Spleen (tissue), 11 donors: ENCODE measurements around the gene RTP2. TPM values are rescaled to one million over a fixed set of nuclear protein-coding genes. Genes with fewer than 3 reads are reported as not detected.
A peak's percentile ranks its signal among the peaks of the same experiment; 100 is the strongest.

Source experiments
- DNase-seq: peaks from one replicate; pipeline ENCODE4 v3.0.0-alpha.2; 2020
- H3K27ac ChIP-seq, 8 donors: fragments of 200-600 bp; sonication (generic) in 7 of 8; 1 replicate in 4 of 8; 2 replicates in 4 of 8; pipeline versions ENCODE4 v1.5.0 to v1.8.0; 2016 to 2021; ENCODE audit warnings: inconsistent platforms in 4 of 8, mild to moderate bottlenecking in 4 of 8, moderate library complexity in 1 of 8
- H3K27me3 ChIP-seq, 7 donors: fragments of 200-600 bp; sonication (generic) in 6 of 7; replicated peaks in 1 of 7; 1 replicate in 4 of 7; 2 replicates in 3 of 7; pipeline versions ENCODE4 v1.5.0 to v1.8.0; 2016 to 2021; ENCODE audit warnings: inconsistent platforms in 3 of 7, mild to moderate bottlenecking in 1 of 7
- H3K36me3 ChIP-seq, 6 donors: fragments of 200-600 bp; sonication (generic) in 5 of 6; 1 replicate in 4 of 6; 2 replicates in 2 of 6; pipeline versions ENCODE4 v1.5.0 to v1.8.0; 2016 to 2021; ENCODE audit warnings: inconsistent platforms in 2 of 6
- H3K4me1 ChIP-seq, 6 donors: fragments of 200-600 bp; sonication (generic) in 5 of 6; 1 replicate in 3 of 6; 2 replicates in 3 of 6; pipeline versions ENCODE4 v1.5.0 to v1.8.0; 2016 to 2021; ENCODE audit warnings: inconsistent platforms in 3 of 6
- H3K4me3 ChIP-seq, 8 donors: fragments of 200-600 bp; sonication (generic) in 7 of 8; 1 replicate in 4 of 8; 2 replicates in 4 of 8; pipeline versions ENCODE4 v1.5.0 to v1.8.0; 2016 to 2021; ENCODE audit warnings: inconsistent platforms in 4 of 8, mild to moderate bottlenecking in 4 of 8, moderate library complexity in 2 of 8
- H3K9me3 ChIP-seq, 8 donors: fragments of 200-600 bp; sonication (generic) in 7 of 8; 1 replicate in 4 of 8; 2 replicates in 4 of 8; pipeline versions ENCODE4 v1.5.0 to v1.8.0; 2016 to 2021; ENCODE audit warnings: inconsistent platforms in 4 of 8
- CTCF ChIP-seq, 11 experiments: fragments of 200-600 bp in 7 of 11; fragments of 450-650 bp in 4 of 11; sonication (generic) in 4 of 11; IDR thresholded peaks in 8 of 11; conservative IDR thresholded peaks in 3 of 11; 1 replicate in 7 of 11; 2 replicates in 4 of 11; pipeline versions ENCODE4 v1.4.0 to v1.8.0; 2016 to 2021; ENCODE audit warnings: antibody characterized with exemption in 11 of 11, inconsistent platforms in 4 of 11, mild to moderate bottlenecking in 1 of 11
- POLR2A ChIP-seq, 3 donors: fragments of 450-650 bp; IDR thresholded peaks; one replicate each; pipeline ENCODE4 v1.5.1; 2017; ENCODE audit warnings: antibody characterized with exemption in 3 of 3, mild to moderate bottlenecking in 1 of 3
- POLR2AphosphoS5 ChIP-seq, 3 donors: sonication (generic); formaldehyde crosslinking; IDR thresholded peaks; one replicate each; pipeline ENCODE4 v1.5.1; 2017; ENCODE audit warnings: antibody characterized with exemption in 3 of 3
- WGBS, 5 donors: extraction: QIAGEN DNeasy Blood & Tissue Kit in 3 of 5; methylation state at CpG; one replicate each; pipeline versions ENCODE4 v1.1.5 to v1.1.7; 2013 to 2018; 5-methylcytosine and 5-hydroxymethylcytosine counted together
- intact Hi-C: fragments of 100-400 bp; cut with DNase I; formaldehyde crosslinking; loops from one replicate; pipeline ENCODE4 v1.15.0; 2023; ENCODE audit warnings: low total_unique reads
- polyA plus RNA-seq, 3 donors: library from polyadenylated mRNA; stranded (reverse); fragments of 200-250 nt; gene quantifications; one replicate each; pipeline ENCODE4 v1.2.1, GENCODE V29; 2013
- total RNA-seq, 7 donors: library from RNA; depleted of rRNA in 3 of 7; stranded (reverse); fragments of >200 nt in 3 of 7; fragmentation: NEBNext Ultra II Directional in 4 of 7; extraction: Animal tissue kit (Norgen Biotek cat#: 25700) in 4 of 7; gene quantifications; one replicate each; pipeline versions ENCODE4 v1.1.0 to v1.2.1, GENCODE V29; 2016 to 2021
- donor health status: healthy with polysubstance abuse.
- donor health status: DM: no; HTN: no; CAD: no; lungs with moderate emphysema.
- donor health status: DM: no; HTN: no; CAD: no.
- donor health status: Bipolar disorder and iron deficiency.
- donor health status: healthy.
- donor health status: DM: no; HTN: no; CAD: no.
- donor health status: DM: yes; HTN: yes; CAD: no.

The RTP2 gene
- total and polyA plus RNA-seq, 10 donors, result not detected

- H3K36me3 ChIP-seq, result peaks cover 0 to 29% (median 14%) of the 10 kb centered on the region in 6 donors
- DNase-seq, result no peak
- H3K4me3 ChIP-seq, result peak overlapping the region; percentile 51 to 84 (median 64)
- TF ChIP-seq POLR2AphosphoS5 (IDR thresholded peaks at IDR 0.05) (peak in 1 of 3 donors; percentile 12), CTCF (IDR thresholded peaks at IDR 0.05 in 8 of 11, conservative IDR thresholded peaks at IDR 0.05 in 3 of 11) (peak in 1 of 11 experiments; percentile 2), POLR2A (IDR thresholded peaks at IDR 0.05) (no peak)
- WGBS, 5 donors, result 0 to 1% (median 0%) methylated on average over 7 of the region's 7 CpGs
- no peaks in the 10 kb centered on the region for H3K9me3 ChIP-seq
- peak overlapping the region; percentile 79 to 99 (median 99) for H3K27ac ChIP-seq
- intact Hi-C loops, result loop anchor here (2.0 kb wide), 1 partner anchor 1217 kb away; no protein-coding TSS in a partner anchor
- peaks cover 12 to 87% (median 59%) of the 10 kb centered on the region in 6 donors for H3K4me1 ChIP-seq
- H3K27me3 ChIP-seq, result no peaks in the 10 kb centered on the region
These were observed 35.6 kb upstream of the RTP2 start for GRCh38 chr3:187738071-187738330.

GRCh38 chr3:187737368-187738070 lies 35.2 kb upstream of the RTP2 start:
- H3K4me3 ChIP-seq, result peak overlapping the region; percentile 51 to 84 (median 64)
- WGBS, 5 donors, result 1 to 5% (median 3%) methylated on average over 36 to 41 of the region's 41 CpGs
- no peaks in the 10 kb centered on the region for H3K9me3 ChIP-seq
- peak; percentile 91 for DNase-seq
- peak; percentile 57 to 89 (median 73) for TF ChIP-seq POLR2AphosphoS5 (IDR thresholded peaks at IDR 0.05)
- peak in 2 of 11 experiments; percentile 7 to 27 for TF ChIP-seq CTCF (IDR thresholded peaks at IDR 0.05 in 8 of 11, conservative IDR thresholded peaks at IDR 0.05 in 3 of 11)
- no peak for TF ChIP-seq POLR2A (IDR thresholded peaks at IDR 0.05)
- intact Hi-C loops, result loop anchor here (2.0 kb wide), 1 partner anchor 1217 kb away; no protein-coding TSS in a partner anchor
- peaks cover 10 to 82% (median 54%) of the 10 kb centered on the region in 6 donors for H3K4me1 ChIP-seq
- no peaks in the 10 kb centered on the region for H3K27me3 ChIP-seq
- H3K36me3 ChIP-seq, result peaks cover 0 to 34% (median 17%) of the 10 kb centered on the region in 6 donors
- peak overlapping the region; percentile 79 to 99 (median 99) for H3K27ac ChIP-seq

GRCh38 chr3:187737006-187737367 lies 34.6 kb upstream of the RTP2 start:
- peak overlapping the region in 5 of 8 donors; percentile 51 to 84 (median 63) for H3K4me3 ChIP-seq
- WGBS, 5 donors, result 45 to 59% (median 54%) methylated on average over 4 of the region's 4 CpGs
- peaks cover 6 to 77% (median 49%) of the 10 kb centered on the region in 6 donors for H3K4me1 ChIP-seq
- peaks cover 0 to 39% (median 23%) of the 10 kb centered on the region in 6 donors for H3K36me3 ChIP-seq
- TF ChIP-seq POLR2A (IDR thresholded peaks at IDR 0.05), result no peak
- peak in 1 of 11 experiments; percentile 17 for TF ChIP-seq CTCF (IDR thresholded peaks at IDR 0.05 in 8 of 11, conservative IDR thresholded peaks at IDR 0.05 in 3 of 11)
- no peak for DNase-seq
- peak overlapping the region in 7 of 8 donors; percentile 97 to 99 (median 99) for H3K27ac ChIP-seq
- intact Hi-C loops, result no loop called here
- no peaks in the 10 kb centered on the region for H3K9me3 ChIP-seq
- H3K27me3 ChIP-seq, result no peaks in the 10 kb centered on the region

- Histone ChIP-seq H3K36me3 (peaks cover 0 to 45% (median 28%) of the 10 kb centered on the region in 6 donors), H3K4me1 (peaks cover 5 to 72% (median 45%) of the 10 kb centered on the region in 6 donors), H3K4me3 (peak overlapping the region in 2 of 8 donors; percentile 61 to 84), H3K27me3 (no peaks in the 10 kb centered on the region), H3K27ac (peak overlapping the region in 6 of 8 donors; percentile 42 to 99 (median 98)), H3K9me3 (no peaks in the 10 kb centered on the region)
- intact Hi-C loops, result no loop called here
- no peak for DNase-seq
- TF ChIP-seq CTCF (IDR thresholded peaks at IDR 0.05 in 8 of 11, conservative IDR thresholded peaks at IDR 0.05 in 3 of 11), result no peak
- TF ChIP-seq POLR2A (IDR thresholded peaks at IDR 0.05), result no peak
- peak in 1 of 3 donors; percentile 32 for TF ChIP-seq POLR2AphosphoS5 (IDR thresholded peaks at IDR 0.05)
- 46 to 71% (median 66%) methylated on average over 8 of the region's 8 CpGs for WGBS, 5 donors
These were observed 34.1 kb upstream of the RTP2 start for GRCh38 chr3:187736418-187736871.
